ENCODE results near the gene PRDM2.

PRDM2 gene

GRCh38 chr1:13825033-13825432 is 125.0 kb downstream of the PRDM2 start:
- Histone ChIP-seq H3K27me3 (replicated peaks; ENCODE audit: insufficient read depth, low read length) (no peaks in the 10 kb centered on the region), H2AFZ (ENCODE audit: low read length) (no peak overlapping the region), H3K36me3 (replicated peaks; ENCODE audit: insufficient read depth, low read length) (no peaks in the 10 kb centered on the region), H3K9me2 (replicated peaks; ENCODE audit: insufficient read depth, low read length) (no peaks in the 10 kb centered on the region), H3K9me3 (replicated peaks; ENCODE audit: insufficient read depth, low read length) (no peaks in the 10 kb centered on the region), H3K4me2 (ENCODE audit: low read depth, low read length) (no peak overlapping the region), H3F3A (ENCODE audit: insufficient read depth, low read length) (no peaks in the 10 kb centered on the region), H4K20me1 (ENCODE audit: insufficient read depth, low read length) (no peaks in the 10 kb centered on the region), H3K4me1 (ENCODE audit: low read length) (no peaks in the 10 kb centered on the region), H3K27ac (ENCODE audit: low read length) (no peak overlapping the region), H3K9ac (ENCODE audit: low read length) (no peak overlapping the region), H3K79me2 (ENCODE audit: low read length) (no peaks in the 10 kb centered on the region), H3K4me3 (ENCODE audit: low read length) (no peak overlapping the region)
- no peak for DNase-seq
- no peak for TF ChIP-seq EZH2phosphoT487 (IDR thresholded peaks at IDR 0.05; ENCODE audit: low read length)
- no peak for TF ChIP-seq CTCF (IDR thresholded peaks at IDR 0.05; ENCODE audit: low read length)
- no peak for TF ChIP-seq EZH2 (optimal IDR thresholded peaks at IDR 0.05; ENCODE audit: low read depth, low read length)

GRCh38 chr1:13826009-13826408 is 126.0 kb downstream of the PRDM2 start:
- DNase-seq = no peak
- no peaks in the 10 kb centered on the region for H3K4me1 ChIP-seq (ENCODE audit: low read length)
- H3K4me2 ChIP-seq (ENCODE audit: low read depth, low read length) = no peak overlapping the region

GRCh38 chr1:13826591-13826990 is 126.6 kb downstream of the PRDM2 start:
- Histone ChIP-seq H3K4me3 (ENCODE audit: low read length) (no peak overlapping the region), H3K27ac (ENCODE audit: low read length) (no peak overlapping the region), H3K4me2 (ENCODE audit: low read depth, low read length) (no peak overlapping the region), H3K9me3 (replicated peaks; ENCODE audit: insufficient read depth, low read length) (no peaks in the 10 kb centered on the region), H2AFZ (ENCODE audit: low read length) (no peak overlapping the region), H3K9ac (ENCODE audit: low read length) (no peak overlapping the region), H3K27me3 (replicated peaks; ENCODE audit: insufficient read depth, low read length) (no peaks in the 10 kb centered on the region), H3K4me1 (ENCODE audit: low read length) (no peaks in the 10 kb centered on the region), H3K36me3 (replicated peaks; ENCODE audit: insufficient read depth, low read length) (no peaks in the 10 kb centered on the region), H4K20me1 (ENCODE audit: insufficient read depth, low read length) (no peaks in the 10 kb centered on the region), H3F3A (ENCODE audit: insufficient read depth, low read length) (no peaks in the 10 kb centered on the region), H3K79me2 (ENCODE audit: low read length) (no peaks in the 10 kb centered on the region), H3K9me2 (replicated peaks; ENCODE audit: insufficient read depth, low read length) (no peaks in the 10 kb centered on the region)
- DNase-seq = no peak
- no peak for TF ChIP-seq EZH2phosphoT487 (IDR thresholded peaks at IDR 0.05; ENCODE audit: low read length)
- no peak for TF ChIP-seq EZH2 (optimal IDR thresholded peaks at IDR 0.05; ENCODE audit: low read depth, low read length)
- no peak for TF ChIP-seq CTCF (IDR thresholded peaks at IDR 0.05; ENCODE audit: low read length)

More at GRCh38 chr1:13826009-13826408, 126.0 kb downstream of the PRDM2 start:
- Histone ChIP-seq H3K4me3 (ENCODE audit: low read length) (no peak overlapping the region), H3K79me2 (ENCODE audit: low read length) (no peaks in the 10 kb centered on the region), H3K27ac (ENCODE audit: low read length) (no peak overlapping the region), H3F3A (ENCODE audit: insufficient read depth, low read length) (no peaks in the 10 kb centered on the region), H3K9me3 (replicated peaks; ENCODE audit: insufficient read depth, low read length) (no peaks in the 10 kb centered on the region), H3K9me2 (replicated peaks; ENCODE audit: insufficient read depth, low read length) (no peaks in the 10 kb centered on the region), H3K9ac (ENCODE audit: low read length) (no peak overlapping the region), H2AFZ (ENCODE audit: low read length) (no peak overlapping the region), H3K27me3 (replicated peaks; ENCODE audit: insufficient read depth, low read length) (no peaks in the 10 kb centered on the region), H4K20me1 (ENCODE audit: insufficient read depth, low read length) (no peaks in the 10 kb centered on the region), H3K36me3 (replicated peaks; ENCODE audit: insufficient read depth, low read length) (no peaks in the 10 kb centered on the region)
- TF ChIP-seq EZH2phosphoT487 (IDR thresholded peaks at IDR 0.05; ENCODE audit: low read length) = no peak
- no peak for TF ChIP-seq CTCF (IDR thresholded peaks at IDR 0.05; ENCODE audit: low read length)
- TF ChIP-seq EZH2 (optimal IDR thresholded peaks at IDR 0.05; ENCODE audit: low read depth, low read length) = no peak
